HepG2 (cell line): ENCODE data around the gene SIVA1. TPM values are rescaled to one million over a fixed set of nuclear protein-coding genes. Genes with fewer than 3 reads are reported as not detected.
A peak's percentile ranks its signal among the peaks of the same experiment; 100 is the strongest.

Experiments
- CC2D1A ChIP-seq: sonication (generic); formaldehyde crosslinking; IDR thresholded peaks from 2 replicates; pipeline ENCODE4 v1.8.1; 2023; ENCODE audit warnings: mild to moderate bottlenecking, missing genetic modification reagents
- HNRNPUL1 ChIP-seq: fragments of 200-400 bp; formaldehyde crosslinking; IDR thresholded peaks from 2 replicates; pipeline ENCODE4 v1.6.1; 2017; ENCODE audit warnings: low read depth, mild to moderate bottlenecking, low read length, moderate library complexity
- KDM1A ChIP-seq: IDR thresholded peaks from 2 replicates; pipeline ENCODE4 v1.6.1; 2016; ENCODE audit warnings: missing compliant biosample characterization
- PCBP1 ChIP-seq: fragments of 200-400 bp; formaldehyde crosslinking; IDR thresholded peaks from 2 replicates; pipeline ENCODE4 v1.6.1; 2017; ENCODE audit warnings: mild to moderate bottlenecking, low read depth, low read length, borderline replicate concordance
- SIN3A ChIP-seq: IDR thresholded peaks from 2 replicates; pipeline ENCODE4 v1.6.1; 2011; ENCODE audit warnings: low read depth, mild to moderate bottlenecking, control low read depth, low read length, borderline replicate concordance
- SNAI1 ChIP-seq: sonication (generic); formaldehyde crosslinking; IDR thresholded peaks from 2 replicates; pipeline ENCODE4 v1.5.0; 2020; ENCODE audit warnings: mild to moderate bottlenecking, missing genetic modification reagents, borderline replicate concordance
- ZC3H13 ChIP-seq: sonication (generic); formaldehyde crosslinking; IDR thresholded peaks from 2 replicates; pipeline ENCODE4 v1.8.1; 2023; ENCODE audit warnings: mild to moderate bottlenecking, missing genetic modification reagents, moderate library complexity
- ZNF234 ChIP-seq: sonication (generic); formaldehyde crosslinking; conservative IDR thresholded peaks from 2 replicates; pipeline ENCODE4 v1.5.1; 2020; ENCODE audit warnings: mild to moderate bottlenecking, missing genetic modification reagents
- ZNF329 ChIP-seq: sonication (generic); formaldehyde crosslinking; IDR thresholded peaks from 2 replicates; pipeline ENCODE4 v1.9.0; 2021; ENCODE audit warnings: low read depth, mild to moderate bottlenecking, missing genetic modification reagents
- ZNF446 ChIP-seq: sonication (generic); formaldehyde crosslinking; IDR thresholded peaks from 2 replicates; pipeline ENCODE4 v1.5.0; 2020; ENCODE audit warnings: mild to moderate bottlenecking, missing genetic modification reagents
- ZNF496 ChIP-seq: sonication (generic); formaldehyde crosslinking; IDR thresholded peaks from 2 replicates; pipeline ENCODE4 v1.8.1; 2023; ENCODE audit warnings: mild to moderate bottlenecking, moderate library complexity, missing genetic modification reagents; ENCODE audit not compliant: insufficient replicate concordance
- ZNF547 ChIP-seq: sonication (generic); formaldehyde crosslinking; IDR thresholded peaks from 2 replicates; pipeline ENCODE4 v1.5.1; 2020; ENCODE audit warnings: mild to moderate bottlenecking, missing genetic modification reagents
- ZNF749 ChIP-seq: sonication (generic); formaldehyde crosslinking; IDR thresholded peaks from 2 replicates; pipeline ENCODE4 v1.8.0; 2022; ENCODE audit warnings: mild to moderate bottlenecking, missing genetic modification reagents, moderate library complexity, borderline replicate concordance
- ZNF780A ChIP-seq: sonication (generic); formaldehyde crosslinking; IDR thresholded peaks from 2 replicates; pipeline ENCODE4 v1.8.0; 2022; ENCODE audit warnings: mild to moderate bottlenecking, missing genetic modification reagents, moderate library complexity
- ZSCAN21 ChIP-seq: sonication (generic); formaldehyde crosslinking; IDR thresholded peaks from 2 replicates; pipeline ENCODE4 v1.8.0; 2022; ENCODE audit warnings: mild to moderate bottlenecking, missing genetic modification reagents, moderate library complexity, borderline replicate concordance
- polyA plus RNA-seq, 8 experiments: library from polyadenylated mRNA; depleted of rRNA in 3 of 8; stranded (reverse) in 7 of 8; unstranded in 1 of 8; fragments of >200 nt; fragmentation: Illumina TruSeq in 4 of 8; extraction: Trizol in 4 of 8; gene quantifications; 2 replicates each; pipeline versions ENCODE4 v1.2.1 to v1.2.3, GENCODE V29; 2011 to 2016; ENCODE audit warnings: low read depth in 4 of 8, missing spikeins in 1 of 8, mixed read lengths in 1 of 8; ENCODE audit not compliant: insufficient read depth in 1 of 8
- total RNA-seq, 5 experiments: library from RNA; depleted of rRNA; stranded (reverse); fragments of >200 nt; fragmentation: Illumina TruSeq; extraction: Trizol; gene quantifications; 2 replicates each; pipeline ENCODE4 v1.2.3, GENCODE V29; 2016; ENCODE audit warnings: low read depth in 1 of 5
- TF ChIP-seq, protein P1 (sequence below): sonication (generic); formaldehyde crosslinking; IDR thresholded peaks from one replicate; pipeline ENCODE4 v1.5.1; 2020; ENCODE audit warnings: mild to moderate bottlenecking, missing genetic modification reagents; ENCODE audit errors: not compliant biosample characterization
- TF ChIP-seq, protein P2 (sequence below): IDR thresholded peaks from 2 replicates; pipeline ENCODE4 v1.6.1; 2012; ENCODE audit warnings: inconsistent platforms
- TF ChIP-seq, protein P3 (sequence below): fragments of 450-650 bp; IDR thresholded peaks from 2 replicates; pipeline ENCODE4 v1.6.1; 2017
- TF ChIP-seq, protein P4 (sequence below): sonication (generic); formaldehyde crosslinking; conservative IDR thresholded peaks from 2 replicates; pipeline ENCODE4 v1.8.0; 2022; ENCODE audit warnings: low read depth, missing genetic modification reagents

The SIVA1 gene
- total and polyA plus RNA-seq, 2 of the 13 experiments (the other 11 are each of a cell fraction or from before 2014, with no cell fraction given), result 123 to 186 TPM

DNA sequence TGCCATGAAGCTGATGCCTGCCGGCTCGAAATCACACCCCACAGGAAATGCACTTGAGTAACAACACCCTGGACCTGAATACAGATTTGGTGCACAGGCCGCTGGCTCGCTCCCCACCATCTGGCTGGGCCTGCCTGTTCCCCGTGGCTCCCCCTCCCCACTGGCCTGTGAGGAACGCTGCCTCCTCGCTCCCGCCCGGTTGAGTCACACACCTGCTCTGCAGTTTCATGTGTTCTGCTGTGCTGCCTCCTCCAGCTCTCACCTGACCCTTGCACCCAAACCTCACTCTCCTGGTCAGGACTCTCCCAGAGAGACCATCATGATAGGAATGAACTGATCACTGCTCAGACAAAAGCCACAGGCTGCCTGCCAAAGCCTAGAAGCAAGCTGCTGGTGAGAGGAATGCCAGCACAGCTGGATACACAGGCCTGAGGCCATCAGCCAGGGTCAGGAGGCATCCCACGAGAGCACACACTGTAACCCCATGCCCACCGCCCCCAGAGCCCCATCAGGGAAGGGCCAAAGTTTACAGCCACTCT lies 3.8 kb upstream of the SIVA1 start (continued):
- TF ChIP-seq, protein P1, sequence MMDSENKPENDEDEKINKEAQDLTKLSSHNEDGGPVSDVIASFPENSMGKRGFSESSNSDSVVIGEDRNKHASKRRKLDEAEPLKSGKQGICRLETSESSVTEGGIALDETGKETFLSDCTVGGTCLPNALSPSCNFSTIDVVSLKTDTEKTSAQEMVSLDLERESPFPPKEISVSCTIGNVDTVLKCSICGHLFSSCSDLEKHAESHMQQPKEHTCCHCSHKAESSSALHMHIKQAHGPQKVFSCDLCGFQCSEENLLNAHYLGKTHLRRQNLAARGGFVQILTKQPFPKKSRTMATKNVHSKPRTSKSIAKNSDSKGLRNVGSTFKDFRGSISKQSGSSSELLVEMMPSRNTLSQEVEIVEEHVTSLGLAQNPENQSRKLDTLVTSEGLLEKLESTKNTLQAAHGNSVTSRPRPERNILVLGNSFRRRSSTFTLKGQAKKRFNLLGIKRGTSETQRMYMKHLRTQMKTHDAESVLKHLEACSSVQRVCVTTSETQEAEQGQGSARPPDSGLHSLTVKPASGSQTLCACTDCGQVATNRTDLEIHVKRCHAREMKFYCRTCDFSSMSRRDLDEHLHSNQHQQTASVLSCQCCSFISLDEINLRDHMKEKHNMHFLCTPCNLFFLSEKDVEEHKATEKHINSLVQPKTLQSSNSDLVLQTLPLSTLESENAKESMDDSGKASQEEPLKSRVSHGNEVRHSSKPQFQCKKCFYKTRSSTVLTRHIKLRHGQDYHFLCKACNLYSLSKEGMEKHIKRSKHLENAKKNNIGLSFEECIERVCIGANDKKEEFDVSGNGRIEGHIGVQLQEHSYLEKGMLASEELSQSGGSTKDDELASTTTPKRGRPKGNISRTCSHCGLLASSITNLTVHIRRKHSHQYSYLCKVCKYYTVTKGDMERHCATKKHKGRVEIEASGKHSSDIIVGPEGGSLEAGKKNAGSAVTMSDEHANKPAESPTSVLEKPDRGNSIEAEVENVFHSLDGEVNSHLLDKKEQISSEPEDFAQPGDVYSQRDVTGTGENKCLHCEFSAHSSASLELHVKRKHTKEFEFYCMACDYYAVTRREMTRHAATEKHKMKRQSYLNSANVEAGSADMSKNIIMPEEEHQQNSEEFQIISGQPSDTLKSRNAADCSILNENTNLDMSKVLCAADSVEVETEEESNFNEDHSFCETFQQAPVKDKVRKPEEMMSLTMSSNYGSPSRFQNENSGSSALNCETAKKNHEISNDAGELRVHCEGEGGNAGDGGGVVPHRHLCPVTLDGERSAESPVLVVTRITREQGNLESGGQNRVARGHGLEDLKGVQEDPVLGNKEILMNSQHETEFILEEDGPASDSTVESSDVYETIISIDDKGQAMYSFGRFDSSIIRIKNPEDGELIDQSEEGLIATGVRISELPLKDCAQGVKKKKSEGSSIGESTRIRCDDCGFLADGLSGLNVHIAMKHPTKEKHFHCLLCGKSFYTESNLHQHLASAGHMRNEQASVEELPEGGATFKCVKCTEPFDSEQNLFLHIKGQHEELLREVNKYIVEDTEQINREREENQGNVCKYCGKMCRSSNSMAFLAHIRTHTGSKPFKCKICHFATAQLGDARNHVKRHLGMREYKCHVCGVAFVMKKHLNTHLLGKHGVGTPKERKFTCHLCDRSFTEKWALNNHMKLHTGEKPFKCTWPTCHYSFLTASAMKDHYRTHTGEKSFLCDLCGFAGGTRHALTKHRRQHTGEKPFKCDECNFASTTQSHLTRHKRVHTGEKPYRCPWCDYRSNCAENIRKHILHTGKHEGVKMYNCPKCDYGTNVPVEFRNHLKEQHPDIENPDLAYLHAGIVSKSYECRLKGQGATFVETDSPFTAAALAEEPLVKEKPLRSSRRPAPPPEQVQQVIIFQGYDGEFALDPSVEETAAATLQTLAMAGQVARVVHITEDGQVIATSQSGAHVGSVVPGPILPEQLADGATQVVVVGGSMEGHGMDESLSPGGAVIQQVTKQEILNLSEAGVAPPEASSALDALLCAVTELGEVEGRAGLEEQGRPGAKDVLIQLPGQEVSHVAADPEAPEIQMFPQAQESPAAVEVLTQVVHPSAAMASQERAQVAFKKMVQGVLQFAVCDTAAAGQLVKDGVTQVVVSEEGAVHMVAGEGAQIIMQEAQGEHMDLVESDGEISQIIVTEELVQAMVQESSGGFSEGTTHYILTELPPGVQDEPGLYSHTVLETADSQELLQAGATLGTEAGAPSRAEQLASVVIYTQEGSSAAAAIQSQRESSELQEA (CRISPR knock-in tag), result no peak
- TF ChIP-seq, protein P2, sequence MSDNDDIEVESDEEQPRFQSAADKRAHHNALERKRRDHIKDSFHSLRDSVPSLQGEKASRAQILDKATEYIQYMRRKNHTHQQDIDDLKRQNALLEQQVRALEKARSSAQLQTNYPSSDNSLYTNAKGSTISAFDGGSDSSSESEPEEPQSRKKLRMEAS, result peak; percentile 81; the same call in 1 of the 2 replicates
- TF ChIP-seq ZNF446 (CRISPR knock-in tag), result no peak
- peak; percentile 60 for TF ChIP-seq ZSCAN21 (CRISPR knock-in tag)
- TF ChIP-seq ZNF780A, result peak; percentile 99
- no peak for TF ChIP-seq SNAI1 (CRISPR knock-in tag)
- TF ChIP-seq, protein P3, sequence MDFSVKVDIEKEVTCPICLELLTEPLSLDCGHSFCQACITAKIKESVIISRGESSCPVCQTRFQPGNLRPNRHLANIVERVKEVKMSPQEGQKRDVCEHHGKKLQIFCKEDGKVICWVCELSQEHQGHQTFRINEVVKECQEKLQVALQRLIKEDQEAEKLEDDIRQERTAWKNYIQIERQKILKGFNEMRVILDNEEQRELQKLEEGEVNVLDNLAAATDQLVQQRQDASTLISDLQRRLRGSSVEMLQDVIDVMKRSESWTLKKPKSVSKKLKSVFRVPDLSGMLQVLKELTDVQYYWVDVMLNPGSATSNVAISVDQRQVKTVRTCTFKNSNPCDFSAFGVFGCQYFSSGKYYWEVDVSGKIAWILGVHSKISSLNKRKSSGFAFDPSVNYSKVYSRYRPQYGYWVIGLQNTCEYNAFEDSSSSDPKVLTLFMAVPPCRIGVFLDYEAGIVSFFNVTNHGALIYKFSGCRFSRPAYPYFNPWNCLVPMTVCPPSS, result no peak
- no peak for TF ChIP-seq ZNF234 (CRISPR knock-in tag)
- no peak for TF ChIP-seq SIN3A
- no peak for TF ChIP-seq ZNF329
- no peak for TF ChIP-seq CC2D1A (CRISPR knock-in tag)
- no peak; the same call in 1 of the 2 replicates for TF ChIP-seq ZNF547
- TF ChIP-seq, protein P4, sequence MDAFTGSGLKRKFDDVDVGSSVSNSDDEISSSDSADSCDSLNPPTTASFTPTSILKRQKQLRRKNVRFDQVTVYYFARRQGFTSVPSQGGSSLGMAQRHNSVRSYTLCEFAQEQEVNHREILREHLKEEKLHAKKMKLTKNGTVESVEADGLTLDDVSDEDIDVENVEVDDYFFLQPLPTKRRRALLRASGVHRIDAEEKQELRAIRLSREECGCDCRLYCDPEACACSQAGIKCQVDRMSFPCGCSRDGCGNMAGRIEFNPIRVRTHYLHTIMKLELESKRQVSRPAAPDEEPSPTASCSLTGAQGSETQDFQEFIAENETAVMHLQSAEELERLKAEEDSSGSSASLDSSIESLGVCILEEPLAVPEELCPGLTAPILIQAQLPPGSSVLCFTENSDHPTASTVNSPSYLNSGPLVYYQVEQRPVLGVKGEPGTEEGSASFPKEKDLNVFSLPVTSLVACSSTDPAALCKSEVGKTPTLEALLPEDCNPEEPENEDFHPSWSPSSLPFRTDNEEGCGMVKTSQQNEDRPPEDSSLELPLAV (CRISPR knock-in tag), result no peak
- TF ChIP-seq ZNF749 (CRISPR knock-in tag), result no peak
- 0 out of 2 replicates have a peak, but pooled peaks have one; percentile 38 for TF ChIP-seq PCBP1
- TF ChIP-seq HNRNPUL1, result no peak
- no peak for TF ChIP-seq ZNF496 (CRISPR knock-in tag)
- TF ChIP-seq ZC3H13 (CRISPR knock-in tag), result peak; percentile 96
- TF ChIP-seq KDM1A, result no peak
